NCI-H146 treated with DMSO at 0.1 percent for 48 hours (cell line): Measurements from ENCODE around the gene TANGO6.

Source experiments
- DNase-seq: peaks from one replicate; lab custom pipeline; 2025; ENCODE audit not compliant: unreplicated experiment; lab: John Stamatoyannopoulos, UW

The TANGO6 gene

DNA sequence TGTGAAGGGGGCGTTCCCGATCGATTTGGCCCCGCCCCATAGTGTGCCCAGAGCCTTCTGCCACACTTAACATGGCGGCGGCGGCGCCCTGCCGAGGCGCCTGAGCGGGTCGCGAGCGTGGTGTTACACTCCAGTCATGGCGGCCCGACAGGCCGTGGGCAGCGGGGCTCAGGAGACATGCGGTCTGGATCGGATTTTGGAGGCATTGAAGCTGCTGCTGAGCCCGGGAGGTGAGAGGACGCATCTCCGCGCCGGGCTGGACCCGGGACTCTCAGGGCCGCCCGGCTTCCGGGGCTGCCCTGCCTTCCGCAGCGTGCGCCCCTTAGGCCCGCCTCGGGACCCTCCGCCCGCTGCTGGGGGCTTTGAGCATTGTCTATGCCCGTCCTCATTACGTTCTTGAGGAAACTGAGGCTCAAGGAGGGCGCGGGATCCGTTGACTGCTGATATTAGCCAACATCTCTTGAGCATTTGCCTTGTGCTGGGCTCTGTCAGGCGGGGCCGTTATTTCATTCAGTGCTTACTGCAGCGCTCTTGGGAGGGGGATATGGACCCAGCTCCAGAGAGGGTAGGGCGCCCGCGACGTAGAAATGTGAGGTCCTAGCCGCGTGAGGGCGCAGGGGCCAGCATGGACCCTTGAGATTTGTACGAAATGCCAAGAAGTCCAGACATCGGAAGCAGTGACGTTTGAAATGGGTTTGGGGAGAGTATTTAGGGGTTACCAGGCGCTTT is at the start of gene TANGO6:
TSS of gene TANGO6 (plus strand) at position 50 of the 729 bp plus-strand sequence. CDS start at position 137, 87 bp downstream.
- peak; percentile 67 for DNase-seq

DNA sequence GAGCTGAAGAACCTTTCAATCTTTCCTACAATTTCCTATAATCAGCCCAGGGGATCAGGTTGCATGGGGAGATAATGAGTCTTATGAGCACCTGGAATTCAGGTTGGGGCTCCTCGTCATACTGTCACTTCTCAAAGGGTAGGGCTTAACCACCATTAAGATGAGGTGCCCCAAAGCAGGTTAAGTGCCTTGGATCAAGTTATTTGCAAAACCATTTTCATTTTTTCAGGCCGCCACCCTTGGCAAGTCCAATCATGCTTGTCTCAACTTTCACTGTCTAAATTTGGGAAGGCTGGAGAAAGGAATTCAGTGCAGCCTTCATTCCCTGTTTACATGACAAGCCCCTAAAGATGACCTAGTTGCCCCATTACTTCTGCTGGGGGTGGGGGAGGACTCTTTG is 44.9 kb upstream of the TANGO6 start:
- peak; percentile 46 for DNase-seq

DNA sequence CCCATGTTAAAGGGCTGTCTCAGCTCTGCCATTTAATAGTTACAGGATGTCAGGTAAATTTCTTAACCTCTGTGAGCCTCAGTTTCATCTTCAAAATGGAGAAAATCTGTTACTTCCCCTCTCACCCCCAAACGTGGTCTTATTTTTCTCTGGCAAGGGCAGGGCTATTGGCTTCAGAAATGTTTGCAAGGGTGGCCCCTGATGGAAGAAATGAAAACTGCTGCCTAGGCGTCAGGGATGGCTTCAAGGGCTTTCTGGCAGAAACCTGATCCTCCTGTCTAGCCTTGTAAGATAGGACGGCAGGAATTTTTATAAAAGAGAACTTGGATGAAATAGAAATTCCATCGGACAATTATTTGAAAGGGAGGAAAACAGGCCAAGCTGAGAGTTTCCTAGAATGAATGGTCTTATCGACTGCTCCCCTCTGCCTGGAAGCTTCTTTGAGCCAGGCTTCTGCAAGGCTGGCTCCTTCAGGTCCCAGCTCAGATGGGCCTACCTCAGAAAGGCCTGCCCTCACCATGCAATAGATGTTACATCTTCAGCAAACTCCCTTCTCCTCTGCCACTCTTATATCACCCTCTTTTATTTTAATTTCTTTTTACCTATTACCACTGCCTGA is 43.0 kb upstream of the TANGO6 start:
- DNase-seq: peak; percentile 43

DNA sequence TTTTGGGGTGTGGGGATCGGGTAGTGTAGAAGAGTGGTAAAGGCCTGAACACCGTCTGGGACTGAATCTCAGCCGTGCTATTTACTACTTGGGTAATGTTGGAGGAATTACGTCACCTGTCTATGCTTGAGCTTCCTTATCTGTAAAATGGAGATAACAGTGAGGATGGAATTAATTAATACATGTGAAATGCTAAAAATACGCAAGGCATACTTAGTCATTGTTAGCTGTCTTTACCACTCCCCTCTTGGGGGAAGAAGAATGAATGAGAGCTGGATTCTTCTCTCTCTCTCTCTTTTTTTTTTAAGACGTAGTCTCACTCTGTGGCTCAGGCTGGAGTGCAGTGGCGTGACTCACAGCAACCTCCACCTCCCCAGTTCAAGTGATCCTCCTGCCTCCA is 41.1 kb upstream of the TANGO6 start:
- DNase-seq: no peak

DNA sequence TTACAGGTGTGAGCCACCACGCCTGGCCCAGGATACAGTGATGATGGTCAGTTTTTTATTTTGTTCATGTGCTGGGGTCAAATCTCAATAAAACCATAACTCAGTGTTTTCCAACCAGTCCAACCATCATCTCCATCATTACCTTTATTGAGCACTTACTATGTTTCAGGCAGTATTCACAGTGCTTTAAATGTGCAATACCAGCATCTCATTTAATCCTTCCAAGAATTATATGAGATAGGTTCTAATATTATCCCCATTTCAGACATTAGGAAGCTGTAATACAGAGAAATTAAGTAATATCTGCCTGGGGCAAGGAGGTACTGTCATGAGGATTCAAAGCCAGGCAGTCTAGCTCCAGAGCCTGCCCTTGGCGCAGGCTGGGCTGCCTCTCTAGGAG is 36.9 kb upstream of the TANGO6 start:
- no peak for DNase-seq

DNA sequence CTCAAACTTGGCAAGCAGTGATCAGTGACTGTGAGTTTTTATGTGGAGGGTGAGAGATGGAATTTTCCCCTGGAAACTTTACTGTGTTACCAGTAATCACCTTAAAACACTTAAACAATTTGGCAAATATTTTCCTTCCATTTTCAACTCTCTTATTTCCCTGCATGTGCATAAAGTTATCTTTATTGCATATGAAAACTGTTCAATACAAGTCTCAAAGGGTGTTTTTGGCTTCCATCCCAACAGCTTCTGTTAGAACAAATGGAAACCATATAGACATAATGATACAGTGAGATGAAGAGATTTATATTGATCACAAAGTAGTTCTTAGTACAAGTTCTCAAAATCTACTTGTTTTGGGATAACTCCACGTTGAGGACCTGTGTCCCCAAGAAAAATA is 36.4 kb upstream of the TANGO6 start:
- DNase-seq: no peak

DNA sequence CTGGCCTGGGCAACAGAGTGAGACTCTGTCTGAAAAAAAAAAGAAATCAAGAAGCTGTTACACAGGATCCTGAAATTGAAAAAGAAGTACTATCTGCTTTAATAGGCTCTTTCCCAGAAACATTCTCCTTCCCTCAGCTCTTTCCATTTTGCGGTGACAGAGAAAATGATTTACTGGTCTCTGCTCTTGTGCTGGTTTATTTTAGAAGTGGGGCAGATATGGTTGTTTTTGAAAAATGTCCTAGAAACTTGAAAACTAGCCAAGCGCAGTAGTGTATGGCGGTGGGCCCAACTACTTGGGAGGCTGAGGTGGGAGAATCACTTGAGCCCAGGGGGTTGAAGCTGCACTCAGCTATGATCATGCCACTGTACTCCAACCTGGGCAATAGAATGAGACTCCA is 28.8 kb upstream of the TANGO6 start:
- no peak for DNase-seq

DNA sequence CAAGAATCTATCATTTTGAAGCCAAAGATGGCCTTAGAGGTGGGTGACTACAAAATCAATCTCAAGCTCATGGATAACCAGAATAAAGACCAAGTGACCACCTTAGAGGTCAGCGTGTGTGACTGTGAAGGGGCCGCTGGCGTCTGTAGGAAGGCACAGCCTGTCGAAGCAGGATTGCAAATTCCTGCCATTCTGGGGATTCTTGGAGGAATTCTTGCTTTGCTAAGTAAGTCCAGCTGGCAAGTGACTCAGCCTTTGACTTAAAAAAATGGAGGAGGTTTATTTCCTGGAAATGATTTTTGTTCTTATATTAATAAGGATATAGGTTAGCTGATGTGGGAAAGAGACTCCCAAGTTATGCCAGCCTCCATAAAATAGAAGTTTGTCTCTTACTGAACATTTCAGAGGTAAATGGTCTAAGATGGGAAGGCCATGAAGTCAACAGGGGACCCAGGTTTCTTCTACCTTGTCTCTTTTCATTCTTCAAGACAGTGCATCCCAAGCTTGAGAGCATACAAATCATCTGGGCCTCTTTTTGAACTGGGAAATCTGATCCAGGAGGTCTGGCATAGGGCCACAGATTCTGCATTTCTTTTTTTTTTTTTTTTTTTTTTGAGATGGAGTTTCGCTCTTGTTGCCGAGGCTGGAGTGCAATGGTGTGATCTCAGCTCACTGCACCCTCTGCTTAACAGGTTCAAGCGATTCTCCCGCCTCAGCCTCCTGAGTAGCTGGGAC is 19.8 kb upstream of the TANGO6 start:
- DNase-seq: no peak

DNA sequence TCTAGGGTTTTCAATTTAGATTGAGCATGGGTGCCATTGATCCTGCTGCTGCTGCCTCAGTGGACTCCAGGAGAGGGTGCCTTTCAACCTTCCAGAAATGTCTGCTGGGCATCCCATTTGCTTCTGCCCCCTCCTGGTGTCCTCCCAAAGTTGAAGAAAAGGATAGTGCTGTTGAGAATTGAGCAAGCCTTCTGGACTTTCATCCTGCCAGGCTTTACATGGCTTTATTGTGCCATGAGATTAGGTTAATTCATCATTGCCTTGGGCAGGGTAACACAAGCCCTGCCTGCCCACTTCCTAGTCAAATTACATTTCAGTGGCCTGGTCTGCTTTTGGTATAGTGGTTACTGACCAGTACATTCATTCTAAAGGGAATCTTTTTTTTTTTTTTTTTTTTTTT is 17.9 kb upstream of the TANGO6 start:
- no peak for DNase-seq

DNA sequence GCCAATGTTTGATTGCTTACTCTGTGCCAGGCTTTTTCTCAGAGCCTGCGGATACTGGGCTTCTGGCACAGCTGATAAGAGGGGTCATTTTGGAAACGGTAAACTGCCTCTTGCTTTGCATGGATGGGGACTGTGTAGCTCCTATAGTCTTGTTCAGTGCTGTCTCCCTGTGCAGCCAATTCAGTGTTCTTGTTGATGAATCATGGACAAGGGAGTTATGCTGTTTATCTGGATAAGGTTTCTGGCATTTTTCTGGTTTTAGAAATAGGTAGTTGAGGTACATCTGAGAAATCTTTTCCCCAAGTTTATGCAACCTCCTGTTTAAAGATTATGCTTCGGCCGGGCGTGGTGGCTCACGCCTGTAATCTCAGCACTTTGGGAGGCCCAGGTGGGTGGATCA is 16.7 kb upstream of the TANGO6 start:
- no peak for DNase-seq

DNA sequence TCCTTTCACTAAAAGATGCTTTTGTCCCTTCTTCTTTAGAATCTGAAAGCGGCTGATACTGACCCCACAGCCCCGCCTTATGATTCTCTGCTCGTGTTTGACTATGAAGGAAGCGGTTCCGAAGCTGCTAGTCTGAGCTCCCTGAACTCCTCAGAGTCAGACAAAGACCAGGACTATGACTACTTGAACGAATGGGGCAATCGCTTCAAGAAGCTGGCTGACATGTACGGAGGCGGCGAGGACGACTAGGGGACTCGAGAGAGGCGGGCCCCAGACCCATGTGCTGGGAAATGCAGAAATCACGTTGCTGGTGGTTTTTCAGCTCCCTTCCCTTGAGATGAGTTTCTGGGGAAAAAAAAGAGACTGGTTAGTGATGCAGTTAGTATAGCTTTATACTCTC is 10.1 kb upstream of the TANGO6 start:
- DNase-seq: no peak

DNA sequence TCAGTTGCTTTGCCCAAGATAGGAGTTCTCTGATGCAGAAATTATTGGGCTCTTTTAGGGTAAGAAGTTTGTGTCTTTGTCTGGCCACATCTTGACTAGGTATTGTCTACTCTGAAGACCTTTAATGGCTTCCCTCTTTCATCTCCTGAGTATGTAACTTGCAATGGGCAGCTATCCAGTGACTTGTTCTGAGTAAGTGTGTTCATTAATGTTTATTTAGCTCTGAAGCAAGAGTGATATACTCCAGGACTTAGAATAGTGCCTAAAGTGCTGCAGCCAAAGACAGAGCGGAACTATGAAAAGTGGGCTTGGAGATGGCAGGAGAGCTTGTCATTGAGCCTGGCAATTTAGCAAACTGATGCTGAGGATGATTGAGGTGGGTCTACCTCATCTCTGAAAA is 8.8 kb upstream of the TANGO6 start:
- no peak for DNase-seq

DNA sequence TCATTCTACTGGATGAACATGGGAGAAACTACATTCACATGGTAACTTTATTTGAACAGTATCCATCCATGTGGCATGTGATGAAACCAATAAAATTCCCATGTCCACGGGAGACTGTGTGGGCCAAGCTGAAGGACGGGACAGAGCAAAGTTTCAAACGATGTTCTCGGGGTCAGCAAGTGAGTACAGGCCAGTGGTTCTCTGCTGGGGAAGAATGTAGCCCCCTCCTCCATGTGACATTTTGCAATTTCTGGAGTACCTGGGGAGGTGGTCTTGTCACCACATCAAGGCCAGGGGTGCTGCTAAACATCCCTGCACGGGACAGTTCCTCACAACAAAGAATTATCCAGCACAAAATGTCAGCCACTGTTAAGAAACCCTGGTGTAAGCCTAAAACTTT is 7.4 kb upstream of the TANGO6 start:
- no peak for DNase-seq

DNA sequence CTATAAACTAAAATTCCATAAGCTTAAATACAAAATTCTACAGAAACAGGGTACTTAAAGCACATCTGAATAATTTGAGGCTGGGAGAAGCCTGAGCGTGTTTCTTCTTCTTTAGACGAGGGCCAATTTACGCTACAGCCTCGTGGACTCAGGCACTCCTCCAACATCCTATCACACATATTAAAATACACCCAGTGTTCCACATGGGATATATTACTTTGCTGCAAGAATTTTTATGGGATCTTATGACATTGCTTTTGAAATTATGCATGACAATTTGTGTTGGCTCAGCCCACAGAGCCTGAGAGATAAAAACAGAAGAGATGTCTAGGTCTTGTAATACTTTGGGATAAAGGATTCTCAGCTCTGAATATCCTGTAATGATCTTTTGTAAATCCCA is 3.5 kb upstream of the TANGO6 start:
- no peak for DNase-seq

DNA sequence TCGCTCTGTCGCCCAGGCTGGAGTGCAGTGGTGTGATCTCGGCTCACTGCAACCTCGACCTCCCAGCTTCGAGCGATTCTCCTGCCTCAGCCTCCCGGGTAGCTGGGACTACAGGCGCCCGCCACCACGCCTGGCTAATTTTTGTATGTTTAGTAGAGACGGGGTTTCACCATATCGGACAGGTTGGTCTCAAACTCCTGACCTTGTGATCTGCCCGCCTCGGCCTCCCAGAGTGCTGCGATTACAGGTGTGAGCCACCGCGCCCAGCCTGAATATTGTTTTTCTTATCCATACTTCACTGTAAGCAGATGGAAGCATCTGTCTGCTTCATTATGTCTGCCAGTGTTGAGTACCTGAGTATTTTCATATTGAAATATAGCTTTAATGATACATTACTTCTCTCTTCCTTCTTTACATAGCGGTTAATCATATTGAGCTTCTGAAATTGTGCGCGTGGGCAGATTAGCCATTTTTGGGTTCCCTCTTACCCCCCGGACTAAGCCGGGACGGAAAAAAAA is 308 bp upstream of the TANGO6 start:
- peak; percentile 45 for DNase-seq

DNA sequence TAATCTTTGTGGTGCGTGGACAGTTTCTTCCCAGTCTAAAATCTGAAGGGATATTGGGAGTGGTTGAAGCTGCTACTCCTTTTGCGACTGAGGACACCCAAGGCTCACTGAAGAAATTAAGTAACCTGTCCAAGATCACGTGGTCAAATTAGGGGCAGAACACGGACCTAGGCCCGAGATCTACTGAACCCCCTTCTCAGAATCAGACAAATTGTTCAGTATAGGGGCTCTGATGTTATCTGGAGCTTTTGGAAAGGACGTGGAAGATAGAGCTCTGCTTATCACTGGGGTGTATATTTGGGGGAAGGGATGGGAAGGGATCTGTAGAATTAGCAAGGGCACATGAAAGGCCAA is 857 bp downstream of the TANGO6 start:
- DNase-seq: no peak

DNA sequence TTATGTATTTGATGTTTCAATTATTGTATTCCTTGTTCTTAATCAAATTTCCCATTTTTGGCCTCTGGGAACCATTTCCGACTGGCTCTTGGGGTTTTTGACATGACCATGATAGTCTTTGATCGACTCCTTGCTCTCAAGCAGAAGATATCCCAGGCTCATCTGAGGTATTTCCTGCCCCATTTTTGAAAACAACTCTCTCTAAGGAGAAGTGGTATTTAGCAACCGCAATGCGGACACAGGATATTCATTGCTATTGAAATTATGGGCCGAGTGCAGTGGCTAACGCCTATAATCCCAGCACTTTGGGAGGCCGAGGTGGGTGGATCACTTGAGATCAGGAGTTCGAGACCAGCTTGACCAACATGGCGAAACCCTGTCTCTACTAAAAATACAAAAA is 5.5 kb downstream of the TANGO6 start:
- DNase-seq: no peak

DNA sequence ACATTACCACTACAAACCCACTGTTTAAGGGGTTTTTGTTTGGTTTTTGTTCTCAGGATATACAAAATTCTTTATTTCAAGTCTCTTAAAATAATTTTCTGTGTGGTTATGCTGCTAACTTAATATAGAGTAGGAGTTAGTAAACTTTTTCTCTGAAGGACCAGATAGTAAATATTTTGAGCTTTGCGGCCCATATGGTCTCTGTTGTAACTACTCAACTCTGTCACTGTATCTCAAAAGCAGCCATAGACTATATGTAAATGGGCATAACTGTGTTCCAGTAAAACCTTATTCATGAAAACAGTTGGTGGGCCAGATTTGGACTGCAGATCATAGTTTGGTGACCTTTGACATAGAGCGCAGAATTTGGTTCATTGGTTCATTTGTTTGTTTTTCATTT is 7.2 kb downstream of the TANGO6 start:
- DNase-seq: no peak

DNA sequence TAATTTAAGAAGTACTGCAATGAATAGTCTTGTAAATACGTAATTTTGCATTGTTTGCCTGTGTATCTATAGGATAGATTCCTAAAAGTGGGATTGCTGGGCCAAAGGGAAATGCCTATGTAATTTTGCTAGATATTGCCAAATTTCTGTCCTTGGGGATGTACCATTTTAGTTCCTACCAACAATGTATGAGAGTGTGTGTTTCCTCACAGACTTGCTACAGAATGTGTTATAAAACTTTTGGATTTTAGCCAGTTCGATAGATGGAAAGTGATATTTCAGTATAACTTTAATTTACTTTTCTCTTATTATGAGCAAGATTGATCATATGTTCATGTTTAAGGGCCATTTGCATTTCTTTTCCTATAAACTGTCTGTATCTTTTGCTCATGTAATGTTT is 8.3 kb downstream of the TANGO6 start:
- no peak for DNase-seq

DNA sequence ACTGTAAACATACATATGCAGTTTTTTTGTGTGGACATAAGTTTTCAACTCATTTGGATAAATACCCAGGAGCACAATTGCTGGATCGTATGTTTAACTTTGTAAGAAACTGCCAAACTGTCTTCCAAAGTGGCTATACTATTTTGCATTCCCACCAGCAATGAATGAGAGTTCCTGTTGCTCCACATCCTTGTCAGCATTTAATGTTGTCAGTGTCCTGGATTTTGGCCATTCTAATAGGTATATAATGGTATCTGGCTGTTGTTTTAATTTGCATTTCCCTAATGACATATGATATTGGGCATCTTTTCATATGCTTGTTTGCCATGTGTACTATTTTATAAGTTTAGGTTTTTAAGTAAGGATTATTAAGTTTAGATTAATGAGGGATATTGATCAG is 14.1 kb downstream of the TANGO6 start:
- no peak for DNase-seq

DNA sequence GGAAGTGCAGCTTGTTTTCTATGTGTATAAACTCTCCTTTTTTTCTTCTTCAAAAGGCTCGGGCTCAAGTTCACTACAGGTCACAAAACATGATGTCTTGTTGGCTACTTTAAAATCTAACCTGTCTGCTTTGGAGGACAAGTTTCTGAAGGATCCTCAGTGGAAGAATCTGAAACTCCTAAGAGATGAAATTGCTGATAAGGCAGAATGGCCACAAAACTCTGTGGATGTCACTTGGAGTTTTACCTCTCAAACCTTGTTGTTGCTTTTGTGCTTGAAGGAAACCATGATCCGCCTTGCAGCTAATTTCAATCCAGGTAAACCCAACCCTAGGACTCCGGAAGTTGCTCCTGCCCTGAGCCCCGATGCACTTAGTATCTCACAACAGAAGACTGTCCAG is 16.5 kb downstream of the TANGO6 start:
- no peak for DNase-seq
